Caco-2 (cell line): ENCODE results near the gene RGS6. TPM values are rescaled to one million over a fixed set of nuclear protein-coding genes. Genes with fewer than 3 reads are reported as not detected.

Experiments
- BruUV-seq: library from RNA; stranded (reverse); fragments of 400-500 nt; replicated peaks from 2 replicates; lab custom pipeline; 2021; lab: Mats Ljungman, UMichigan
- CTCF ChIA-PET: fragments of 300-600 bp; sonication (Branson Sonifier 250); formaldehyde crosslinking; loops from one replicate; lab custom pipeline; 2022; ENCODE audit warnings: antibody characterized with exemption; lab: Charles Lee
- POLR2A ChIA-PET: fragments of 300-600 bp; sonication (Branson Sonifier 250); formaldehyde crosslinking; loops from one replicate; lab custom pipeline; 2022; ENCODE audit warnings: antibody characterized with exemption; lab: Charles Lee
- DNase-seq, 2 experiments: peaks; one replicate each; pipeline versions ENCODE4 v3.0.0 to v3.0.0-alpha.2; 2020 to 2022
- H3K27me3 ChIP-seq: replicated peaks from 2 replicates; pipeline ENCODE4 v1.6.0; 2011; ENCODE audit warnings: low read length; ENCODE audit not compliant: control insufficient read depth, insufficient read depth
- H3K36me3 ChIP-seq: 2 replicates; pipeline ENCODE4 v1.5.1; 2011; ENCODE audit warnings: low read length; ENCODE audit not compliant: control insufficient read depth, insufficient read depth
- H3K4me1 ChIP-seq: fragments of 250-450 bp; sonication (Bioruptor Pico); 2 replicates; pipeline ENCODE4 v1.5.1; 2020; ENCODE audit warnings: mild to moderate bottlenecking
- H3K4me3 ChIP-seq: 2 replicates; pipeline ENCODE4 v1.5.1; 2011; ENCODE audit warnings: low read depth, mild to moderate bottlenecking, control low read depth, low read length
- H3K9me3 ChIP-seq: fragments of 250-450 bp; sonication (Bioruptor Pico); 2 replicates; pipeline ENCODE4 v1.5.1; 2020; ENCODE audit warnings: mild to moderate bottlenecking, moderate library complexity
- H3K27ac Mint-ChIP-seq: one replicate; pipeline ENCODE4 v1.8.0; 2022; ENCODE audit warnings: mixed read lengths; ENCODE audit not compliant: unreplicated experiment
- H3K27me3 Mint-ChIP-seq: one replicate; pipeline ENCODE4 v1.8.0; 2022; ENCODE audit warnings: mixed read lengths; ENCODE audit not compliant: insufficient read depth, unreplicated experiment
- H3K36me3 Mint-ChIP-seq: one replicate; pipeline ENCODE4 v1.8.0; 2022; ENCODE audit warnings: mild to moderate bottlenecking, mixed read lengths; ENCODE audit not compliant: insufficient read depth, unreplicated experiment
- H3K4me1 Mint-ChIP-seq: one replicate; pipeline ENCODE4 v1.8.0; 2022; ENCODE audit warnings: low read depth, mixed read lengths; ENCODE audit not compliant: unreplicated experiment
- H3K4me3 Mint-ChIP-seq: one replicate; pipeline ENCODE4 v1.8.0; 2022; ENCODE audit warnings: mild to moderate bottlenecking, moderate library complexity, mixed read lengths; ENCODE audit not compliant: unreplicated experiment
- H3K9me3 Mint-ChIP-seq: one replicate; pipeline ENCODE4 v1.8.0; 2022; ENCODE audit warnings: mixed read lengths; ENCODE audit not compliant: unreplicated experiment
- intact Hi-C: fragments of 100-400 bp; cut with micrococcal nuclease; formaldehyde crosslinking; loops from one replicate; pipeline ENCODE4 v1.10.0; 2022; ENCODE audit not compliant: unreplicated experiment
- total RNA-seq: library from RNA; stranded (reverse); gene quantifications from 2 replicates; pipeline ENCODE4 v1.2.3, GENCODE V29; 2022
- TF ChIP-seq, protein P1 (sequence below), 2 experiments: fragments of 200-600 bp in 1 of 2; IDR thresholded peaks; 1 replicate in 1 of 2; 2 replicates in 1 of 2; pipeline versions ENCODE4 v1.5.1 to v1.8.0; 2011 to 2022; ENCODE audit warnings: antibody characterized with exemption in 1 of 2, control low read depth in 1 of 2, inconsistent platforms in 1 of 2, low read depth in 1 of 2, low read length in 1 of 2, mild to moderate bottlenecking in 1 of 2, moderate library complexity in 1 of 2; ENCODE audit not compliant: insufficient read depth in 1 of 2, severe bottlenecking in 1 of 2, unreplicated experiment in 1 of 2

Gene RGS6
- total RNA-seq, 1 experiment from 2014 or later = not detected

DNA sequence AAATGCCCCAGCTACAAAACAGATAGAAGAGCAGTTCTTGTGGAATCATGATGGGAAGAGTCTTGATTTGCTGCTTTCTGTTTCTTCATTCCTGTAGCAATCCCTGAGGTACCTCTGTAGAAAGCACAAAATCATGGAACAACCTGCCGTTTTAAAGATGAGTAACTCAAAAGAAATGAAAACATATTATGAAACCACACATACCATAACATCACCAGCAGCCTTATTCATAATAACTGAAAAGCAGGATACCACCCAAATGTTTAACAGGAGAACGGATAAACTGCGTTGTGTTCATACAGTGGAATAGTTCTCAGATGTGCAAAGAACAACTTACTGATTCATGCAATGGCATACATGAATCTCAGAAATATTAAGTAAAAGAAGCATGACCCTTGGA, 188.1 kb downstream of the RGS6 start:
- Histone ChIP-seq H3K9me3 (no peaks in the 10 kb centered on the region), H3K4me3 (no peak overlapping the region), H3K27me3 (no peaks in the 10 kb centered on the region; the same call in 1 of the 2 replicates), H3K36me3 (no peaks in the 10 kb centered on the region), H3K4me1 (no peaks in the 10 kb centered on the region)
- TF ChIP-seq, protein P1, sequence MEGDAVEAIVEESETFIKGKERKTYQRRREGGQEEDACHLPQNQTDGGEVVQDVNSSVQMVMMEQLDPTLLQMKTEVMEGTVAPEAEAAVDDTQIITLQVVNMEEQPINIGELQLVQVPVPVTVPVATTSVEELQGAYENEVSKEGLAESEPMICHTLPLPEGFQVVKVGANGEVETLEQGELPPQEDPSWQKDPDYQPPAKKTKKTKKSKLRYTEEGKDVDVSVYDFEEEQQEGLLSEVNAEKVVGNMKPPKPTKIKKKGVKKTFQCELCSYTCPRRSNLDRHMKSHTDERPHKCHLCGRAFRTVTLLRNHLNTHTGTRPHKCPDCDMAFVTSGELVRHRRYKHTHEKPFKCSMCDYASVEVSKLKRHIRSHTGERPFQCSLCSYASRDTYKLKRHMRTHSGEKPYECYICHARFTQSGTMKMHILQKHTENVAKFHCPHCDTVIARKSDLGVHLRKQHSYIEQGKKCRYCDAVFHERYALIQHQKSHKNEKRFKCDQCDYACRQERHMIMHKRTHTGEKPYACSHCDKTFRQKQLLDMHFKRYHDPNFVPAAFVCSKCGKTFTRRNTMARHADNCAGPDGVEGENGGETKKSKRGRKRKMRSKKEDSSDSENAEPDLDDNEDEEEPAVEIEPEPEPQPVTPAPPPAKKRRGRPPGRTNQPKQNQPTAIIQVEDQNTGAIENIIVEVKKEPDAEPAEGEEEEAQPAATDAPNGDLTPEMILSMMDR (IDR thresholded peaks at IDR 0.05; ENCODE audit: insufficient read depth in 1 of 2, low read depth in 1 of 2, low read length in 1 of 2, severe bottlenecking in 1 of 2, unreplicated experiment in 1 of 2) = no peak
- intact Hi-C loops = no loop called here
- DNase-seq = no peak
- H3K36me3 Mint-ChIP-seq = no peaks in the 10 kb centered on the region
- peaks cover 9% of the 10 kb centered on the region for H3K27me3 Mint-ChIP-seq
- POLR2A ChIA-PET = no interaction called here
- no TSS peak for BruUV-seq
- H3K4me1 Mint-ChIP-seq = no peaks in the 10 kb centered on the region
- CTCF ChIA-PET = no interaction called here
- no peaks in the 10 kb centered on the region for H3K9me3 Mint-ChIP-seq
- no peak overlapping the region for H3K4me3 Mint-ChIP-seq
- no peak overlapping the region for H3K27ac Mint-ChIP-seq

DNA sequence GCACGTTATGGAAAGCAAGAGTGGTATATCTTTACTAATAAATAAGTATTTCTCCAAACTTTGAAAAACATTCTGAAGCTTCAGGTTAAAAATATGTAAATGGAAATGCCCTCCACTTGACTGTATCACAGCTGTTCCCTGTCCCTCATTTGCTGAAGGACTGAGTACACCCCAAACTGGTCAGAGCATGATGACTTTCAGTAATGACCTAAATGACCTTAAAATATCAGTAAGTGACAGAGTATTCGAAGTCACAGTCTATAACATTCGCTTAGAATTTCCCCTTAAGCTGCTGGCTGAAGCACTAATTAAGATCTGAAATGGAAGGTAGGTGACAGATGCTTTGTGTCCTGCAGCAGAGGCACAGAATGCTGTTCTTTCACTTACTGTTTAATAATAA, 191.5 kb downstream of the RGS6 start:
- Mint-ChIP-seq H3K27ac (no peak overlapping the region), H3K36me3 (no peaks in the 10 kb centered on the region), H3K4me1 (no peaks in the 10 kb centered on the region), H3K9me3 (no peaks in the 10 kb centered on the region), H3K27me3 (peaks cover 9% of the 10 kb centered on the region), H3K4me3 (no peak overlapping the region)
- H3K27me3 ChIP-seq = no peaks in the 10 kb centered on the region
- CTCF ChIA-PET = no interaction called here
- POLR2A ChIA-PET = no interaction called here
- TF ChIP-seq, protein P1 (IDR thresholded peaks at IDR 0.05; ENCODE audit: insufficient read depth in 1 of 2, low read depth in 1 of 2, low read length in 1 of 2, severe bottlenecking in 1 of 2, unreplicated experiment in 1 of 2) = no peak
- no peaks in the 10 kb centered on the region for H3K9me3 ChIP-seq
- no peak for DNase-seq
- H3K36me3 ChIP-seq = no peaks in the 10 kb centered on the region
- no peak overlapping the region for H3K4me3 ChIP-seq
- no peaks in the 10 kb centered on the region for H3K4me1 ChIP-seq
- intact Hi-C loops = no loop called here
- BruUV-seq = no TSS peak

DNA sequence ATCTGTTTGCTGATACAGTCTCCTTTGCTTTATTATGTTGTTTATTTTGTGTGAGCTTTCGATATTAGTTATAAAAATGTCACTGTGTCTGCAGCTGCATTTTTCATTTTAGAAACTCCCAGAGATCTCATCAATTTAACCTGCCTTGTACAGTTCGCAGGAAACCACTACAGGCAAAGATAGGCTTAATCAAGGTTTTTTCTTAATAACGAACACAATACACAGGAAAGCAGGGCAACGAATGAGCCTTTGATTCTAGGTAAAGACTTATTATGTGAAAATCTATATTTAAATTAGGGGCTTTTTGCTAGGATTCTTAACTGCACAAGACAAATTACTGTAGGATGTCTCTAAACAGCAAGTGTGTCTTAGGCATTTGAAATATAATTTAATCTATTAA, 191.9 kb downstream of the RGS6 start:
- Mint-ChIP-seq H3K4me3 (no peak overlapping the region), H3K27me3 (peaks cover 5% of the 10 kb centered on the region), H3K27ac (no peak overlapping the region), H3K4me1 (no peaks in the 10 kb centered on the region), H3K9me3 (no peaks in the 10 kb centered on the region), H3K36me3 (no peaks in the 10 kb centered on the region)
- intact Hi-C loops = no loop called here
- ChIA-PET CTCF (no interaction called here), POLR2A (no interaction called here)
- BruUV-seq = no TSS peak
- no peak for DNase-seq
- Histone ChIP-seq H3K4me3 (no peak overlapping the region), H3K27me3 (no peaks in the 10 kb centered on the region), H3K36me3 (no peaks in the 10 kb centered on the region), H3K9me3 (no peaks in the 10 kb centered on the region), H3K4me1 (no peaks in the 10 kb centered on the region)
- TF ChIP-seq, protein P1 (IDR thresholded peaks at IDR 0.05; ENCODE audit: insufficient read depth in 1 of 2, low read depth in 1 of 2, low read length in 1 of 2, severe bottlenecking in 1 of 2, unreplicated experiment in 1 of 2) = no peak
